Hepatic stellate cell (primary cell): ENCODE data around the gene ITGA2.
"Not testable (repeated sequence)": the region's sequence is repeated elsewhere in the genome, so short reads cannot be mapped to it uniquely, and the experiment has no call there.

ENCODE experiments used
- DNase-seq: peaks from one replicate; pipeline ENCODE4 v3.0.0; 2011; ENCODE audit warnings: low spot score

The ITGA2 gene

DNA sequence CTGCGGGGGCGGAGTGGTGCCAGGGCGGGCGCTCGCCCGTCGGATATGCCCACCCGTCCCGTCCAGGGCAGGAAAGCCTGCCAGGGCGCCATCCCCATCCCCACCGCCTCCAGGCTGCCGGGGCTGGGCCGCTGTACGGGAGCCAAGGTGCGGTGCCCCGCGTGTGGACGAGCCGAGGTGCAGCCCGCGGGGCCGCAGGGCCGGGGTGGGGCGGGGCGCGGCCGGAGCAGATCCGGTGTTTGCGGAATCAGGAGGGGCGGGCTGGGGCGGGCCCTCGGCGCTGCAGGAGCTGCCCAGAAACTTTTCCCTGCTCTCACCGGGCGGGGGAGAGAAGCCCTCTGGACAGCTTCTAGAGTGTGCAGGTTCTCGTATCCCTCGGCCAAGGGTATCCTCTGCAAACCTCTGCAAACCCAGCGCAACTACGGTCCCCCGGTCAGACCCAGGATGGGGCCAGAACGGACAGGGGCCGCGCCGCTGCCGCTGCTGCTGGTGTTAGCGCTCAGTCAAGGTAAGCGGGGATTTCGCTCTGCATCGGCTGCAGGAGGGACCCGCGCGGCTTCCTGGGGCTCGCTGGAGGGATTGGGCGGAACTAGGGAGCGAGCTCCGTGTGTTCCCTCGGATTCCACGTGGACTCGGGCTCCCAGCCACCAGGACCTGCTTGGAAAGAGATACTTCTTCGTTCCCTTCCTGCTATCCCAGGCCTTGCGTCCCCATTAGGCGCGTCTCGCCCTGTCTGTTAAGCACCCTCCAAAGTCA is at the start of gene ITGA2:
Gene ITGA2, plus strand, starts transcription at position 328 of the 756 bp plus-strand sequence. Its CDS starts 117 bp downstream, at position 445.
- DNase-seq = peak; percentile 48

- DNase-seq = no peak
Measured at GRCh38 chr5:52943285-52943684, 45.9 kb upstream of the ITGA2 start.

GRCh38 chr5:52943808-52944207 is 45.3 kb upstream of the ITGA2 start:
- no peak for DNase-seq

DNA sequence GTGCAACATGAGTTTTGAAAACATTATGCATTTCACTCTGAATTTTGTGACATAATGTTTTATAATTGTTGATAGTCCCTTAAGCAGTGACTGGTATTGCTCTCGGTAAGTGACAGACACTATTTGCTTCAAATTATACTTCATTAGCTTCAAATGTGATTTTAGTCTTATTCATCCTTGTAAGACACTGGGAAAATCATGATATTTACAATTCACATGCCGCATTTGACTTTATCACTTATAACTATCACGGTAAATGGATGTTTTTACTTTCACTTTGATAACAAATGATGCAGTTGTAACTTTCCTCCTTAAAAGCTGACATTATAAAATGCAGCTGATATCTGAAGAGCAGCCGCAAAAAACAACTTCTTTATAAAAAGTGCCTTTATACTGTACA is 44.1 kb upstream of the ITGA2 start:
- DNase-seq = no peak

DNA sequence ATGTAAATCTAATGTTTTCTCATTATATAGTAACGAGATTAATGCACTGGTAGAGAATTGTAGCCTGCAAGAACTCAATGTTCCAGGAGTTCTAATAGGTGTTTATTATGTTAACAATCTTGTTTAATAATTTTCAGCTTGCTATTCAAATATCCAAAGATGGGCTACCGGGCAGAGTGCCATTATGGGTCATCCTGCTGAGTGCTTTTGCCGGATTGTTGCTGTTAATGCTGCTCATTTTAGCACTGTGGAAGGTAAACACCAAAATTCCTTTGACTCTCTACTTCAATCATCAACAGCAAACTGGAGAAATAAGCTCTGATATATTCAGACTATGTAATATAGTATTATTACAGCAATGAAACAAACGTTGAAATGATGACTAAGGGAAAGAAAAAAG is 41.9 kb upstream of the ITGA2 start:
- no peak for DNase-seq

DNA sequence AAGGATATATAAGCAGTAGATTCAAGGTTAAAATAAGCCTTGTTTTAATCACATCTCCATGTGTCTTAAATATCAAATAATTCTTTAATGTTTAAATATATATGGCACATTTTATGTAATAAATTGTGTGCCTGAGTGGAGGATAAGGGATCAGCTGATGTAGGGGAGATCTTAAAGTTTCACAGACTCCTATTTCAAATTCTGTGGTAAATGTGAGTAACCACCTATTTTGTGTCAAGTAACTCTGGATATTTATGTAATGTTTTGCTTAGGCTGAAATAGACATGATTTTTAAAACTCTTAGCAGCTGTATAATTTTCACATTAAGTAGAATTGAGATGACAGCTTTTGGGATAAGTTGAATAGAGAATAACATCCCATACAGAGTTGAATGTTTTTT is 41.3 kb upstream of the ITGA2 start:
- no peak for DNase-seq

GRCh38 chr5:52948418-52949076 is 40.6 kb upstream of the ITGA2 start:
- peak; percentile 26 for DNase-seq

DNA sequence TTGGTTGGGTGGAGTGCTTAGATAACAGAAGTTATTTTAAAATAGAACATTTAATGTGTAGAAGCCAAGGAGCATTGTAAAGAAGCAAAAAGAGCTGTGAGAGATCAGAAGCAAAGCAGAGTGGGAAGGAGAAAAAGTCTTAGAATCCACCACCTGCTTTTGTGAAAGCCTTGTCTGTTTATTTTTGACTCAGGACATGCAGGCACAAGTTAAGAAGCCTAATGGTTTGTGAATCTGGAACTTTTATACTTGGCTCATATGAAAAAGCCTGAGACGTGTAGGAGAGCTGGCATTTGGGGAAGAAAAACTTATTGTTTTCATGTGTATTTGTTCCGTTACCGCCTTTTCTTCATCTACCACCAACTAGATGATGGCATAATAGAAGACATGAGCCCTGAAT is 38.5 kb upstream of the ITGA2 start:
- no peak for DNase-seq

DNA sequence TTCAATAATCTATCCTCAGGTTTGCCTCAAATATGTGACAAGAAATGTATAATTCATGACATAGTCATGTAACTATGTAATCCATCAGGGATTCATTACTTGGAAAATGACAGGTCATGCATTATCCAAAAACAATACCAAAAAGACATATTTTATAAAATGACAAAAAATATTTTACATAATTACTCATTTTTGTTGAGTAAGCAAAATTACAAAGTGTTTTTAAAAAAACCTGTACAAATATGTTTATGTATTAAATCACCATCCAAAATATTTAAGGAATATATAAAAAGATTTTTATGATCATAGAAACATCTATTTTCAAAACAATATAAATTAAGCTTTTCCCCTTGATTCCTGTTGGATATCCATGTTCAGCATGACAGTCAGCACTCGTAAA is 36.7 kb upstream of the ITGA2 start:
- no peak for DNase-seq

DNA sequence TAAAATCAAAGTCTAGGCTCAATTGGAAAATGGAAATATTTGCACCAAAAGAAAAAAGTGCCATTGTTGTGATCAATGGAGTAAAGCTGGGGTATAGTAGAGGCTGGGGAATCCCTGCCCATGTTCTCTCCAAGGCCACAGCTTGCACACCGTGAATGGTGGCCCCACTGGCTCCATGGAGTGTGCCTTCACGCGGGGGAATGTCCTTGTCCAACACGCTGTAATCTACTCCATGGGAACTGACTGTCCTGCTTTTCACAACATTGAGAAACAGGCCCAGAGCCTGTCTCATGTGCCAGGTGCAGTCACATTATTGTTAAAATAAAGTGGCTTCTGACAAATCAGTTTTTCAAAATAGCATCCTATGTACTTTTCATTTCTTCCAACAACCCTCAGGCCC is 33.1 kb upstream of the ITGA2 start:
- DNase-seq = no peak

DNA sequence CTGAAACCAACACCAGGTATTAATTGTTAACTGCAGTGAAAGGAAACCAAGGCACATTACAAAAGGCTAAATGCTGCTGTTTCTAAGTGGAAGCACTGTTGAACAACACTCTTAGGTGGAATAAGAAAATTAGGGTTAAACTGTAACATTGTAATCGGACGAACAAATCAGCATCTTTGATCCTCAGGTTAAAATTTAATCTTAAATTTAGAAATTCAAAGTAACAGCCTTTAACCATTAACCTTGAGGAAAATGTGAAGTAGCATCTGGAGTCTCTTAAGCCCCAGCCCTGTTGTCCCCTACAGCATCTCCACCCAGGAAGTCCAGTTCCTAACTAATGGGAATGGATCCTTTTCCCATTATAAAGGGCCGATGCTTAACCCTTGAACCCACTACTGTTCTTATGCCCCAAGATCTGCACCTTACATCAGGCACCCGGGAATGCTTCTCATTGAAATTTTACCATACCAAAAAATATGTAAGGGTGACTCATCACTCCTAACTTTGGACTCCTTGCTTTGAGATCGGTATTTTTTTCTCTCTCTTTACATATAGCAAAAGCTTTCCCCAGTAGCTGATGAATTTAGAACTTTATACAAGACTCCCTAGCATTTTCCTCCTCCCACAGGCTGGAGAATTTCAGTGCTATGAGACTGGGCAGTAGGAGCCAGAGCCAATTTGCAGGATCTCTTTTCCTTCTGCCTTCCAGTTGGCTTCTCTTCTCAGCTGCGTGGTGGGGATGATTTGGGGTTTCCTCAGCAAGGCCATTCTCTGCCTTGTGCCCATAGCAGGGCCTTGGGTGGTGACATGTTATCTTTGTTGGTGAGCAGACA is 32.0 kb upstream of the ITGA2 start:
- DNase-seq = peak; percentile 16

DNA sequence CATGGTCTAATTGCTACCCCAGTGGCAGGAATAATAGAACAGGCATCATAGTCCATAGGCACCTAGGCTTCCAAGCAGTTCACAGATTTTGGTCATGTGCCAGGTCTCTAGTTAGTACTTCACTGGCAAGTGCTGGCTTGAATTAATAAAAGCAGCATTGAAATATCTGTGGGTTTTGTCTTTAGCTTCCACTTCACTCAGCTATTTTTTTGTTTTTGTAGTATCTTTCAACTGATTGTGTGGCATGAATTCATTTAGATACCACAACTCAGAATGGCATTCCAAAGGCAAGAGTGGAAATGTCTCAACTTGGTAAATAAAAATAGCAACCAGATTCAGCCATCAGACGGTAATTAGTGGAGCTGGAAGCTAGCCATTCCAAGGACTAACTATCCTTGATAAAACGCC is 27.9 kb upstream of the ITGA2 start:
- no peak for DNase-seq

- DNase-seq = no peak
Measured at GRCh38 chr5:52963636-52964035, 25.5 kb upstream of the ITGA2 start.

DNA sequence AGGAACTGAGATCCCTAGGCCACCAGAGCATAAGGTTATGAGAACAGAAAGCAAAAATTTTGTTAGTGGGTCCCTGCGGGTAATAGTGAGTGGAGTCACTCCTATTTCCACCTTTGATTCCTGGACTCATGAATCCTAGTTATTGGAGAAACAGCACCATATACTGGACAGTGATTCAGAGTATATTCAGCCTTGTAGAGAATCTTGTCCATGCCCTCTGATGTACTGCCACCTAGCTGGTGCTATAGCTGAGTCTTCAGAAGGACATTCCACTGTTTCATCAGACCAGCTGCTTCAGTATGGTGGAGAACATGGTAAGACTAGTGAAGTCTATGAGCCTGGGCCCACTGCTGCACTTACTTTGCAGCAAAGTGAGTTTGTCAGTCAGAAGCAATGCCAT is 25.0 kb upstream of the ITGA2 start:
- no peak for DNase-seq

- DNase-seq = not testable (repeated sequence)
Measured at GRCh38 chr5:52976157-52976556, 13.0 kb upstream of the ITGA2 start.

GRCh38 chr5:52977264-52977897 is 11.8 kb upstream of the ITGA2 start:
- no peak for DNase-seq

GRCh38 chr5:52981507-52981906 is 7.6 kb upstream of the ITGA2 start:
- DNase-seq = no peak

DNA sequence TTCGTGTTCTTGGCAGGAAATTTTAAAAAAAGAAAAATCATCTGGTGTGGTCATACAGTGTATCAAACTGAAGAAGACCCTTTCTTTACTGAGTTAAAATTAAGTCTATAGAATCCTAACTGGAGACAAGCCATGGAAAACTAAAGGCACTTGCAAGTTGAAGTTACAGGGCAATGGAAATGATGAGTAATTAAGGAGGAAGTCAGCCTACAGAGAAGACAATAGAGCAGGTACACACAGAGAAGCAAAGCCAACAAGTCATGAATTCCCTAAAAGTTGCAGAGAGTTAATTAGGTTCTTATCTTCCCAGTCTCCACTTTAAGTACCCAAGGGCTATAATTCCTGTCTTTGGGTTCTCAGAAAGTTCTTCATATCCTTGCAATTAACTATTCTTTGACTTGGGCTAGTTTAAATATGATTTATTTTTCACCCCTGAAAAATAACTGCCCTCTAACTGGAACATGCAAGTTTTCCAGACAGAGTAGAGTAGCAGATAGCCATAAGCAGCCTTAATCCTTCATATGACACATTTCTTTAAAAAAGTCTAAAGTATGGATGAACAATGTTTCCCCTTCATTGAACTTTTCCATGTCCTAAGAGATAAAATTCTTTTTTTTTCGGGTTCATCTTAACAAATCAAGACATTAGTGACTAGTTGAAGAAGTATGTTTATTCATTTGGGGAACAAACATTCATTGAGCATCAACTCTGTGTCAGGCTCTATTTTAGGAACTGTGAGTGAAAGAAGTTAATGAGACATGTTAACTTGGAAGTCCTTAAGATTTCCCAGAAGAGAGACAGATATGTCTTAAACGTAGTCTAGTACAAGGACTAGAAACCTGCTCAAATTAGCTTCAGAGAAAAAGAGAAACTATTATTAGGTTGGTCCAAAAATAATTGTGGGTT is 5.2 kb upstream of the ITGA2 start:
- DNase-seq = no peak

DNA sequence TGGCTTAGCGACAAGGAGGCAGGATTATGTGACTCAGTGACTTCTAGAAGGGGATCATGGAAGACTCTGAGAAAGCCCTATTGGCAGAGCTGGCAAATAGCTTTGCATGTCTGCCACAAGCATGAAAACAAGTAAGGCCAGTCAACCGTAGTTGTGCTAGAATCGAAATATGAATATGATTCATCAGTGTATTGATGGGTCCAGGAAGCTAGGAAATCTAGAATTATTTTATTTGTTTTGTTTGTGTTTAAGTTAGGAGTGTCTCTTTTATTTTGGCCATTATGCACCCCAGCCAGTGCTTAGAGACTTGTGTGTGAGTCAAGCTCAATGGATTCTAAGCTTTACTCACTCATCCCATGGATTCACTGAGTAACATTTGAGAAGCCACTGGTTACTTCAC is 3.8 kb upstream of the ITGA2 start:
- DNase-seq = no peak

- DNase-seq = no peak
Measured at GRCh38 chr5:52987711-52988331, 1.3 kb upstream of the ITGA2 start.
